NCI-H2227 (cell line): Measurements from ENCODE around the gene TIGD4.
"Not testable (repeated sequence)": the region's sequence is repeated elsewhere in the genome, so short reads cannot be mapped to it uniquely, and the experiment has no call there.

Experiments
- DNase-seq: peaks from one replicate; lab custom pipeline; 2025; ENCODE audit not compliant: unreplicated experiment; lab: John Stamatoyannopoulos, UW

Gene TIGD4

GRCh38 chr4:152784490-152785350, 5.2 kb upstream of the TIGD4 start:
- DNase-seq, result peak; percentile 32

GRCh38 chr4:152780267-152780778, 793 bp upstream of the TIGD4 start:
- DNase-seq, result no peak

- DNase-seq, result peak; percentile 47
Measured at GRCh38 chr4:152778656-152779512, 646 bp downstream of the TIGD4 start.

- DNase-seq, result no peak
Measured at GRCh38 chr4:152777488-152777887, 2.0 kb downstream of the TIGD4 start.

- no peak for DNase-seq
Measured at GRCh38 chr4:152776352-152776751, 3.2 kb downstream of the TIGD4 start.

GRCh38 chr4:152773953-152774352, 5.6 kb downstream of the TIGD4 start:
- no peak for DNase-seq

GRCh38 chr4:152773339-152773738, 6.2 kb downstream of the TIGD4 start:
- no peak for DNase-seq

GRCh38 chr4:152771741-152772533, 7.6 kb downstream of the TIGD4 start:
- no peak for DNase-seq

GRCh38 chr4:152765069-152765737, 14.3 kb downstream of the TIGD4 start:
- not testable (repeated sequence) for DNase-seq

GRCh38 chr4:152763796-152764195, 15.7 kb downstream of the TIGD4 start:
- no peak for DNase-seq

- no peak for DNase-seq
Measured at GRCh38 chr4:152748619-152749018, 30.9 kb downstream of the TIGD4 start.

GRCh38 chr4:152747444-152747843, 32.1 kb downstream of the TIGD4 start:
- no peak for DNase-seq

- no peak for DNase-seq
Measured at GRCh38 chr4:152738827-152739226, 40.7 kb downstream of the TIGD4 start.

- no peak for DNase-seq
Measured at GRCh38 chr4:152735906-152736305, 43.6 kb downstream of the TIGD4 start.

GRCh38 chr4:152735396-152735859, 44.1 kb downstream of the TIGD4 start:
- DNase-seq, result peak; percentile 9

GRCh38 chr4:152734699-152735050, 44.9 kb downstream of the TIGD4 start:
- no peak for DNase-seq

- DNase-seq, result no peak
Measured at GRCh38 chr4:152734015-152734698, 45.4 kb downstream of the TIGD4 start.

GRCh38 chr4:152731997-152732396, 47.5 kb downstream of the TIGD4 start:
- no peak for DNase-seq

- DNase-seq, result no peak
Measured at GRCh38 chr4:152729466-152729865, 50.1 kb downstream of the TIGD4 start.

GRCh38 chr4:152728343-152728742, 51.2 kb downstream of the TIGD4 start:
- no peak for DNase-seq
